GM18507 (cell line): ENCODE measurements around the gene LYSMD4.

ENCODE experiments used
- DNase-seq: peaks from one replicate; pipeline ENCODE4 v3.0.0; 2011; ENCODE audit warnings: low read depth; ENCODE audit not compliant: insufficient read length; ENCODE audit errors: extremely low spot score
- FAIRE-seq: peaks from 2 replicates; lab custom pipeline; 2011; peaks lifted over from hg19 to GRCh38; lab: Jason Lieb, UNC

LYSMD4 gene

GRCh38 chr15:99732751-99733267 is 428 bp downstream of the LYSMD4 start:
- no peak for FAIRE-seq

GRCh38 chr15:99732124-99732750 is 1.0 kb downstream of the LYSMD4 start:
- DNase-seq, result no peak
- FAIRE-seq, result no peak

More at GRCh38 chr15:99732751-99733267, 428 bp downstream of the LYSMD4 start:
- no peak for DNase-seq

DNA sequence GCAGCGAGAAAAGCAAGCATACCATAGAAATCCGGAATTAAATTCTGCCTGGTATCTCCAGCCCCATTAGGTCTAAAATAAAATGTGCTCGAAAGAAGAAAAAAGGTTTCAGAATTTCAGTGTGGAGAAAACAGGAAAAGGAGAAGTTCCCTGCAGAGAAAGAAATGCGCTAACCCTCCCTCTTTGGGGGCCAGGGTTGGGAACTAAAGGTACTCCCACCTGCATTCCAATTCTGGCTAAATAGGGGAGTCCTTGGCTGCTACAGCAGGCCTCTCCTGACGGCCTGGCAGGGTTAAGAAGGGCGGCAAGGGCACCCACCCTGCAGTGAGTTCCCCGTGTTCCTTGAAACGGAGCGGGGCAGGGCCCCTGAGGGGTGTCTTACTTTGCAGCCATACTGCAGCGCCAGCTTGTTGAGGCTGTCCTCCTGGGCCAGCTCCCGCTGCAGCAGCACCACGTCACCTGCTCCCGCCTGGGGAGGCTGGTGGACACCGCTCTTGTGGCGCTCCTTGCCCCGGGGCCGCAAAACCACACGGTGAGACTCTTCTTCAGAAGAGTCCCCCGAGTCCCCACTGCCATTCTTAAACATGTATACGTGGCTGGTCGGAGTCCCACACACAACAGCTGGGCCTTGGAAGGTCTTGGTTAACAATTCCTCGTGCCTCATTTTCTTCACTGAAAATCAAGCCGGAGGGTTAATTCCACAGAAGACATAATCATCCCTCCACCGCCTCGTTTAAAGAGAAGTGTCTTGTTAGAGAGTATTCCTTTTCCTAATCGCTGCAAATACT is 1.7 kb downstream of the LYSMD4 start:
- FAIRE-seq, result no peak
- no peak for DNase-seq

DNA sequence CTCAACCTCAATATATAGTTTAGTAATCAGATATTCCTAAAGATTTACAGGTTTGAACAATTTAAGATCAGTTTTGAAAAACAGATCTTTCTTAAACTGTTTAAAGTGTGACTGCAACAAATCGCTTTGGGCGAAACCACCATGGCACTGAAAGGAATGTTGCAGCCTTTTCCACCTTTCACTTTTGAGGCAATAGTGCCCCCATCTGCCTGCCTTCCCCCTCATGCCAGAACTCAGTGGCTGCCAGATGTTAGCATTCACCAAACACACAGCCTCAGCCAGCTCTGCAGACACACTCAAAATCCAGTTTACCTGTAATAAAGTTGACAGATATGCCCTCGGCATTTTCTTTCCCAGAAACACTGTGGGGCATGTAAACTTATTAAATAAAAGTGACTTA is 3.3 kb downstream of the LYSMD4 start:
- no peak for FAIRE-seq

DNA sequence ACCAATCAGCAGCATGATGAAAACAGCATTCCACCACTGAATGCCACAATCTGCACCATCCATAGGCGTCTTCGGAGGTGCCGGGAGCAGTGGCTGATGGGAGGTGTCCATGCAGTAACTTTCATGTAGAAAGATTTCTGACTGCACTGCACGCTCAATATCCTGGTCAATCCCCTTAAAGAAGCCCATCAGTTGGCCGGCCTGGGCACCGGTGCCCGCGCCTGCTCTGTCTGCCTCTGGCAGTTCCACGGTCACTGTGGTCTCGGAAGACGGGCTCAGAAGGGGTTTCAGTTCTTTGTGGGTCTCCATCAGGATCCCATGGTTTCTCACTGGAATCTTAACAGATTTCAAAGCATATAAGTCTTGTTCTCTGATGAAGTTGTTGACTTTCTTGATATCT is 3.9 kb downstream of the LYSMD4 start:
- DNase-seq (no peak), FAIRE-seq (no peak)

More for the DNA sequence above, 3.3 kb downstream of the LYSMD4 start:
- DNase-seq, result no peak

DNA sequence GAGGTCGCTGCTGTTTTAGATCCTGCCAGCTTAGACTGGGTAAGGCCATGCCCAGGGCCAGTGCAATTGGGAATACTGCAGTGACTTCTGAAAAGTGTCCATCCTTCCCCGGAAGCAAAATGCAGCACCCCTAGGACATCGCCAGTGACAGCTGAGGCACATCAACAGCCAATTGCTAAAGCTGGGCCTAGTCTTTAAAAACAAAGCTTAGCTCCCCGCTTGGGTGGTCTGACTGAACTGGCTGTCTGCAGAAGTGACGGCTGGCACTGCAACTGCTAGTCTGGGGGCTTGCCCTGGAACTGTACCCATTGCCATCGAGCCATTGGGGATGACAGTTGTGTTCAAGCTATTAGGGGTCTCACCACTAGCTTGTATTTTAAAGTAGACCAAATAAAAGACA is 4.3 kb downstream of the LYSMD4 start:
- no peak for DNase-seq
- FAIRE-seq, result no peak

DNA sequence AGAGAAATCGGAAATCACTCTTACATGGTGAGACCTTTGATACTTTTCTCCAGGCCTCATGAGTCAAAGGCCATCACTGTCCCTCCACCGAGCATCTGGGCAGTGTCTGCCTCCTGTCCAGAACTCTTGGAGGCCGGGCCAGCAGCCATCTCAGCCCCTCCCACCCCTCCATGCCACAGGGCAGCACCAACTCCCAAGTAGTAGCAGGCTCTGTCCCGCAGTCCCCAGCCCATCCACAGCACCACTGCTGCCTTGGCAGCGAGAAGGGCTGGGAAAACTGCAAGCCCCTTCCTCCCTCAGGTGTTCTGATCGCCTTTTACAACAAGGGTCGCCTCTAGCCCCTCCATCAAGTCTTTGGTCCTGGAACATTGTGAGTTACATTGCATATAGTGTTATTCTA is 5.5 kb downstream of the LYSMD4 start:
- DNase-seq (no peak), FAIRE-seq (no peak)

GRCh38 chr15:99727330-99727729 is 5.9 kb downstream of the LYSMD4 start:
- no peak for DNase-seq
- FAIRE-seq, result no peak

DNA sequence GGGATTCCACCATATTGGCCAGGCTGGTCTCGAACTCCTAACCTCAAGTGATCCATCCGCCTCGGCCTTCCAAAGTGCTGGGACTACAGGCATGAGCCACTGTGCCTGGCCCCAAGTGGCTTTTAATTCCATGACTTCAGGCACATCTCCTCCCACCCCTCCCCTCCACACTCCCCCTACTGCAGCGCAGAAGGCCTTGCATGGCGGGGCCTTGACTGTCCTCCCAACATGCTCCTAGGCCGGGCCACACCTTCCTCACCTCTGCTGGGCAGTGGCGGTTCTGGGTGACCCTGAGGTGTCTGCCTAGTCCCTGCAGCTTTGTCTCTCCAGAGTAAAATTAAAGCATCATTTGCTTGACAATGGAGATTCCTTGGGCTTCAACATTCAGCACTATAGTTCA is 6.9 kb downstream of the LYSMD4 start:
- FAIRE-seq (no peak), DNase-seq (no peak)

DNA sequence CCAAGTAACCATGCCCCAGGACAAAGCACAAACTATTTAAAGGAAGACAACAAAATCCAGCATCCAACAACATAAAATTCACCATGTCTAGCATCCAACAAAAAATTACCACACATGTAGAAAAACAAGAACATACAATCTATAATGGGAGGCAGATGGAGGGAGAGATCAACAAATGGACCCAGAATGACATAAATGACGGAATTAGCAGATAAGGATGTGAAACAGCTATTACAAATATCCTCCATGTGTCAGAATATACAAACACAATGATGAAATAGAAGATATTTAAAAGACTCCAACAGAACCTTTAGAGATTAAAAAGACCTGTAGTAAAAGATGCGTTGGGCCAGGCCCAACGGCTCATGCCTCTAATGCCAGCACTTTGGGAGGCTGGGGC is 10.8 kb downstream of the LYSMD4 start:
- DNase-seq, result no peak
- FAIRE-seq, result no peak

- FAIRE-seq, result no peak
- no peak for DNase-seq
Observed at GRCh38 chr15:99721896-99722295, 11.3 kb downstream of the LYSMD4 start.

GRCh38 chr15:99721104-99721778 is 12.0 kb downstream of the LYSMD4 start:
- DNase-seq (no peak), FAIRE-seq (peak; percentile 15)

- peak; percentile 64 for FAIRE-seq
- no peak for DNase-seq
Observed at GRCh38 chr15:99720533-99720932, 12.7 kb downstream of the LYSMD4 start.

DNA sequence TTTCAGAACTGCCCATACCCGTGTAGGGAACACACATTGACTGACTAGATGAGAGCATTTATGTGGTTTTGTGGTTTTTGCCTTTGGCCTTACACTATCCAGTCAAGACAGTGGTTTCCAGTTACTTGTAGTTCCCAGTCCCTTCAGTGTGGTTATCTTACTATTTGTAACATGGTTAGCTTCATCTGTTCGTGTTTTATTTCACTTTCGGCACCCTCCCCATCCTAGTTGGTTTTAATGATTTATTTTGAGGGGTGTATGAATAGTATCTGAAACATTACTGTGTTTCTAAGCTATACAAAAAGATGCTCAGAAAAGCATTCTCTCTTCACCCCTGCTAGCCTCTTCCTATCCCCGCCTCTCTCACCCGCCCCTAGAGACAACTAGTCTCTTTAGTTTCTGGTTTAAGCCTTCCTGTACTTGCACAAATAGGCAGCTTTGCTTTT is 14.1 kb downstream of the LYSMD4 start:
- FAIRE-seq (peak; percentile 97), DNase-seq (peak; percentile 45)

DNA sequence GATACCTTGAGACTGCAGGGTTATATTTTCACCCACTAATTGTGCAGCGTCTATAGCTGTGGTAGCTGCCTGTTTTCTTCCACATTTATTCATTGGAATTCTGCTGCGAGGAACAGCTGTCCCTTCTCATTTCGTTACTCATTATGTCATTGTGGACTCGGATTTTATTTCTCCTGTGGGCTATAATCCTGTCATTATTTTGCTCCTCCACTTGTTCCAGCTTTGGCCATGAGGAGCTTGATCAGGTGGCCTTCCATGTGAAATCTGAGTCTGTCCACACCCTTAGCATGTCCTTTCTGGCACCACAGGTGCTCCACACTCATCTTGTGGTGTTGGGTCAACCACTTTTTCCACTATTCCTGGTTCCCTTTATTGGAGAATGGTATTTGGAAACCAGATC is 14.8 kb downstream of the LYSMD4 start:
- DNase-seq, result no peak
- FAIRE-seq, result no peak

GRCh38 chr15:99717161-99718009 is 15.9 kb downstream of the LYSMD4 start:
- FAIRE-seq, result peak; percentile 85
- no peak for DNase-seq

DNA sequence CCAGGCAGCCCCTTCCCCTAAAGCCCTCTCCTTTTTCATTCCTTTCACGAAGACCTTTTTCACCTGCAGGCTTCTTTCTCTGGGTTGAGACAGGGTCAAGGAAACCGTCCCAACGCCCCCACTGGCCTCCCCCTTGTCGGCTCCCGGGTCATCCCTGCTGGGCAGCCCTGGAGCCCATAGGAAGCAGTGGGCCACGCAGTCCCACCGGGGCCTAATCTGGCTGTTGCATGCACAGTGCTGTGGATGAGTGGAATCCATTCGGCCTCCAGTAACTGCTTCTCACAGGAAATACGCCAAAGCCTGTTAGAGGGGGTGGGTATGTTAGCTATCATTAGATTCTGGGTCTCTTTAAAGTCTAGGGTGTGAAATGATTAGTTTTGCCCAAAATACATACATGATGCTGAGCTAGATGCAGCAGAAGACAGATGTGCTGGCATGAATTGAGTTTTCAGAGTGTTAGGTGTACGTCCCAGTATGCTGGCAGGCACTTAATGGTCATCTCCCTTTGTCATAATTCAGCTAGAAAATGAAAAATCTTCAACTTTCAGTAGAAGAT is 16.6 kb downstream of the LYSMD4 start:
- DNase-seq, result no peak
- peak; percentile 9 for FAIRE-seq

- DNase-seq (no peak), FAIRE-seq (no peak)
Observed at GRCh38 chr15:99712415-99712814, 20.8 kb downstream of the LYSMD4 start.

DNA sequence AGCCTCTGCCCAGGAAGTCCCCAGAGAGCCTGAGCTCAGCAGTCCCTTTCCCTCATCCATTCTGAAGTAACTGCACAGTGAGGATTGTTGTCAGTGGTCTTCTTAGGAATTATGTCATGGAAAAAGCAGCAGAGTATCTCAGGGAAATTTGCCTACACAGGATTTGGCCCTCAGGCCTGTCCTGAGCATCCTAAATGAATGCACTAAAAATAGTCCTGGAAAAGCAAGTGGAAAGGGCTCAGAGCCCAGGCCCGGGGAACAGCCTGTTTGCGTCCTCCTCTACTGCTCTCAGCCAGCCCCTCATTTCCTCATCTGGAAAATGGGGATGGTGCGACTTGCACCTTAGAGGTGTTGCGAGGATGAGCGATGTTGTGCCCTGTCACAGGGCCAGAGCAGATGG is 21.6 kb downstream of the LYSMD4 start:
- DNase-seq (no peak), FAIRE-seq (no peak)
